Measurements from ENCODE around the gene FAM209B.

Gene FAM209B

GRCh38 chr20:56540415-56540814, 7.4 kb downstream of the FAM209B start:
- peak; percentile 45 for DNase-seq (ENCODE audit: low spot score)

GRCh38 chr20:56542489-56543030, 9.5 kb downstream of the FAM209B start:
- peak; percentile 32 for DNase-seq (ENCODE audit: low spot score)

GRCh38 chr20:56551571-56551970, 18.5 kb downstream of the FAM209B start:
- DNase-seq (ENCODE audit: low spot score): no peak

- DNase-seq (ENCODE audit: low spot score): no peak
These were observed 20.0 kb downstream of the FAM209B start for GRCh38 chr20:56552911-56553629.

GRCh38 chr20:56554869-56555268, 21.8 kb downstream of the FAM209B start:
- DNase-seq (ENCODE audit: low spot score): peak; percentile 86

- no peak for DNase-seq (ENCODE audit: low spot score)
These were observed 25.9 kb downstream of the FAM209B start for GRCh38 chr20:56558968-56559367.

GRCh38 chr20:56564526-56564925, 31.5 kb downstream of the FAM209B start:
- peak; percentile 28 for DNase-seq (ENCODE audit: low spot score)

- no peak for DNase-seq (ENCODE audit: low spot score)
These were observed 32.5 kb downstream of the FAM209B start for GRCh38 chr20:56565511-56565910.

- DNase-seq (ENCODE audit: low spot score): no peak
These were observed 33.6 kb downstream of the FAM209B start for GRCh38 chr20:56566621-56567020.

- DNase-seq (ENCODE audit: low spot score): no peak
These were observed 37.8 kb downstream of the FAM209B start for GRCh38 chr20:56570832-56571231.

- DNase-seq (ENCODE audit: low spot score): no peak
These were observed 39.1 kb downstream of the FAM209B start for GRCh38 chr20:56572172-56572571.

GRCh38 chr20:56573986-56574385, 40.9 kb downstream of the FAM209B start:
- DNase-seq (ENCODE audit: low spot score): no peak

- no peak for DNase-seq (ENCODE audit: low spot score)
These were observed 41.6 kb downstream of the FAM209B start for GRCh38 chr20:56574531-56575142.

- DNase-seq (ENCODE audit: low spot score): no peak
These were observed 42.1 kb downstream of the FAM209B start for GRCh38 chr20:56575157-56575556.

- DNase-seq (ENCODE audit: low spot score): no peak
These were observed 42.9 kb downstream of the FAM209B start for GRCh38 chr20:56575961-56576360.

- DNase-seq (ENCODE audit: low spot score): no peak
These were observed 46.3 kb downstream of the FAM209B start for GRCh38 chr20:56579301-56579710.

- DNase-seq (ENCODE audit: low spot score): no peak
These were observed 47.2 kb downstream of the FAM209B start for GRCh38 chr20:56580226-56580625.

GRCh38 chr20:56581701-56582100, 48.7 kb downstream of the FAM209B start:
- no peak for DNase-seq (ENCODE audit: low spot score)

GRCh38 chr20:56582542-56582941, 49.5 kb downstream of the FAM209B start:
- DNase-seq (ENCODE audit: low spot score): no peak

- DNase-seq (ENCODE audit: low spot score): no peak
These were observed 51.9 kb downstream of the FAM209B start for GRCh38 chr20:56584916-56585315.

Measured in AG08396 (cell line).